Measurements from ENCODE around the gene MICA.
"Not testable (repeated sequence)": the region's sequence is repeated elsewhere in the genome, so short reads cannot be mapped to it uniquely, and the experiment has no call there.

The MICA gene

GRCh38 chr6:31403283-31404060 is at the start of gene MICA:
Gene MICA (plus strand): TSS chr6:31403595. CDS start chr6:31403633, 38 bp downstream.
- no peak for DNase-seq

DNA sequence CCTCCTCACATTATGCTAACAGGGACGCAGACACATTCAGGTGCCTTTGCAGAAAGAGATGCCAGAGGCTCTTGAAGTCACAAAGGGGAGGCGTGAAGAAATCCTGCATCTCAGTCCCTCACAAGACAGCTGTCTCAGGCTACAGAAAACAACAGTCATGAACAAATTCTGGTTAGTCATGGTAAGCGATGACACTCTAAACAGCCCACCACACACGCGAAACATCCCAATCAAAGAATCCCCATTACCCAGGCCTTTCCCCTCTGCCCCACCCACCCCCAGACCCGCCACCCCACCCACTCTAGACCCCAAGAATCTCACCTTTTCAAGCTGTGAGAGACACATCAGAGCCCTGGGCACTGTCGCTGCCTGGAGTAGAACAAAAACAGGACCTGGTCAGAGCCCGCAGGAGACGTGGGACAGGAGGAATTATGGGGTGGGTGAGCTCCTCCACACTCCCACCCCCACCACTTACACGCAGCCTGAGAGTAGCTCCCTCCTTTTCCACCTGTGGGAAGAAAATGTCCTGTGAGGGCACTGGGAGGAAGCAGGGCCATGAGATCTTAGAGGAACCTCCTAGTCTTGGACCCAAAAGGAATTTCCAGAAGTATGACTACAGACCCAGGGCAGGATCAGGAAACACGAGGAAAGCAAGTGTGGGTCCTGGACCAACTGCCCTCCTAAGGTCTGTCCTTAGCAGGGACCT is 49.1 kb upstream of the MICA start:
- DNase-seq = no peak

GRCh38 chr6:31354864-31355582 is 48.4 kb upstream of the MICA start:
- DNase-seq = no peak

GRCh38 chr6:31355583-31355948 is 47.8 kb upstream of the MICA start:
- no peak for DNase-seq

- no peak for DNase-seq
Measured at GRCh38 chr6:31356216-31356945, 47.0 kb upstream of the MICA start.

- DNase-seq = peak; percentile 4
Measured at GRCh38 chr6:31356946-31357466, 46.4 kb upstream of the MICA start, which contains the start of gene HLA-B. Gene HLA-B (minus strand): TSS chr6:31357179. CDS start chr6:31357158, 21 bp downstream.

DNA sequence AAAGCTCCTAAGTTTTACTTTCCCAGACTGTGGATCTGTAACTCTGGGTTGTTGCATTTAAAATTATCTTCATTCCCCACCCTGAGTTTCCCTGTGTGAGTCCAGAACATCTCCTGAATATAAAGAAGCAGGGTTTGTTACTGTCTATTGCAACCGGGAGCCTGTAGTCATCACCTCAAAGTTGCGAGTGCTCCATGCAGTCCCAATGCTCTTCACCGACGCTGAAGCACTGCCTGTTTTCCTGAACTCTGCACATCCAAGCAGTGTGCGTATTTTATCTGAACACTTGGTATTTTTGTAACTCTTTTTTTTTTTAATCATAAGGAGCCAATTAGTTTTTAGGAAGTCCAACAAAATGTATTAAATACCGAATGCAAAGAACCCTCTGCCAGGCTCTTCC is 45.5 kb upstream of the MICA start:
- DNase-seq = no peak

GRCh38 chr6:31358302-31358701 is 45.1 kb upstream of the MICA start:
- no peak for DNase-seq

DNA sequence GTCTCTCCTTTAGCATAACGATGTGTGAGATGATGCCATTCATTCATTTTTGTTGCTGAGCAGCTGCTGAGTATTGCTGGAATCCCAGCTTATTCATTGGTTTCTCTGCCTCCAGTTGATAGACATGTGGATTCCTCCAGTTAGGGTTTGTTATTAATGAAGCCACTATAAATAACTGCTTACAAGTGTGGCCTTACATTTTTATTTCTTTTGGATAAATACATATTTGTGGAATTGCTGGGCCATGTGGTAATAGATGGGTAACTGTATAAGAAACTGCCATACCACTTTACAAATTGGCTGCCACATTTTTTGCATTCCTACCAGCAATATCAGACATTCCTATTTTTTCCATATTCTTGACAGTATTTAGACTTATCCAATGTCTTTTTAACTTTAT is 43.8 kb upstream of the MICA start:
- no peak for DNase-seq

- no peak for DNase-seq
Measured at GRCh38 chr6:31362751-31363150, 40.6 kb upstream of the MICA start.

GRCh38 chr6:31363811-31364210 is 39.6 kb upstream of the MICA start:
- no peak for DNase-seq

GRCh38 chr6:31365864-31366263 is 37.5 kb upstream of the MICA start:
- DNase-seq = no peak

GRCh38 chr6:31366693-31367470 is 36.5 kb upstream of the MICA start:
- no peak for DNase-seq

- DNase-seq = no peak
Measured at GRCh38 chr6:31368461-31368860, 34.9 kb upstream of the MICA start.

- not testable (repeated sequence) for DNase-seq
Measured at GRCh38 chr6:31374118-31374517, 29.3 kb upstream of the MICA start.

- no peak for DNase-seq
Measured at GRCh38 chr6:31375699-31376098, 27.7 kb upstream of the MICA start.

DNA sequence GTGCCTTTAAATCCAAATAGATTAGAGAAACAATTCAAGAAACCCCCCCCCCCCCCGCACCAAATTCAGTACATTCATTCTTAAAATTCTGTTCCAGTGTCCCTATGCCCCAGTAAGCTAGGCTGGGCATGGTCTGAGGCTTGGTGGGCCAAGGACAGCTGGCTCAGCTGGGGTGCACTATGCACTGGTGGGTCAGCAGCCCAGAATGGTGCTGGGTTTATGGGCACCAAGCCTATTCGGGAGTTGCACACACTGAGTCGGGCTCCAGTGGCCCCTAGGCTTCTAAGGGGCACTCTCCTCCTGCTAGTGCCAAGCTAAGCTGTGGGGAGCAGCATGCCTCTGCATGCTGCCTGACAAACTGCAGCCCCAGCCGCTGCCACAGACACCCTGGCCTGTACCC is 26.4 kb upstream of the MICA start:
- DNase-seq = no peak

GRCh38 chr6:31378062-31378720 is 25.2 kb upstream of the MICA start:
- no peak for DNase-seq

DNA sequence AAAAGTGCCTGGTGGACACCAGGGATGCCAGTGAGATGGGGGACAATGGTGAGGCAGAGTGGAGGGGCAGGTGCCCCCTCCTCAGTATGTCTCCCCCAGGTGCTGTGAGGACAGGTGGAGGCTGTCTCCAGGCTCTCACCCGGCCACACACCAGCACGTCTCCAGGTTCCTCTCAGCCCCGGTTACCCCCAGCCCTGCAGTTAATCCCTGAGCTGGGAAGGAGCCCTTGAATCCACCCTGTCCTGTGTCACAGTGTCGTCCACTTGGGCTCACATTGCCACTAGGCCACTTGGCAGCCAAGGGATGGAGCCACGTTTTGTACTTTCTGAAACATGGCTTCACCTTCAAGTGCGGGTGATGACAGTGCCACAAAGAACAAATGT is 24.7 kb upstream of the MICA start:
- DNase-seq = no peak

DNA sequence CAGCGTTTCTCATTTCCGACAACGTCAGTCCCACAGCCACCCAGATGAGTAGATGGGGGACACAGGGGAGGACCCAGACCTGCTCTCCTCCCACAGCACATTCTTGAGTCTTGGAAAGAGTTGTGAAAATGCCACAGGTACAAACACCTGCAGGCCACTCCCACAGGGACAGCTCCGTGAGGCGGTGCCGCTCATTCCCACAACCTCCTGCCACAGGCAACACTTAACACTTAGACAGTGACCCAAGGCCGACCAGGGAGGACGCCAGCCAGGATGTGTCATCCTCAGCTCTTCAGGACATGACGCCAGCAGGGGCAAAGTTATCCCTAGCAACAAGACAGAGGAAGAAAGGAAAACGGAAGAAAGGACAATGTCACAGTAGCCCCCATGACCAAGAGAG is 23.5 kb upstream of the MICA start:
- no peak for DNase-seq

DNA sequence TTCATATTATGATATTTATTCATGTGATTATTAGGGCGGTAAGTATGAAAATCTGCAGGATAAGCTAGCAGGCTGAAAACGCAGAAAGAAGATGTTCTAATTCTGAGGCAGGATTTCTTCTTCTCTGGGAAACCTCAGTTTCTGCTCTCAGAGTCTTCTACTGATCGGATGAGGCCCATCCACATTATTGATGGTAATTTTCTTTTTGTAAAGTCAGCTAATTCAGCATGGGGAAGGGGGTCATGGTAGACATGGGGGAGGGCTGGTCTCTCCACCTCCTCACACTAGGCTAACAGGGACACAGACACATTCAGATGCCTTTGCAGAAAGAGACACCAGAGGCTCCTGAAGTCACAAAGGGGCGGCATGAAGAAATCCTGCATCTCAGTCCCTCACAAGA is 21.7 kb upstream of the MICA start:
- DNase-seq = no peak

DNA sequence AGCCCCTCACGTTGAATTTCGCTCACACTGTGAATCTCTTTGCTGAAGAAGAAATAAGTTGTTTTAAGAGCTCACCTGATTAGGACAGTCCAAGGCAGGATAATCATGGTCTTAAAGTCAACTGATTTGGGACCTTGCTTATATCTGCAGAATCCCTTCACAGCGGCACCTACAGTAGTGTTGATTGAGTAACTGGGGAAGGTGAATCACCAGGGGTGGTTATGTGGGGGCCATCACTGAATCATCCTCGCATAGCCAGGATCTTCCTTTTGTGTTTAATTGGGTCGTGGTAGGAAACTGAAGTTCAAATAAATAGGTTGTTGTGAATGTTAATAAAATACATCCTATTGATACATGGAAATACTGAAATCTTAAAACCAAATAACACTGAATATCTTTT is 20.2 kb upstream of the MICA start:
- no peak for DNase-seq

Measured in NCI-H187 treated with DMSO at 0.1 percent for 48 hours (cell line).